Measurements from ENCODE around the gene KCTD1. TPM values are rescaled to one million over a fixed set of nuclear protein-coding genes. Genes with fewer than 3 reads are reported as not detected.

KCTD1 gene
- total and polyA plus RNA-seq, 4 donors: 0.78 to 2.9 (median 2.0) TPM

GRCh38 chr18:26535630-26536029, 12.7 kb downstream of the KCTD1 start:
- TF ChIP-seq ZBTB33 (IDR thresholded peaks at IDR 0.05) (no peak), RXRA (IDR thresholded peaks at IDR 0.05) (no peak), EGR1 (IDR thresholded peaks at IDR 0.05; ENCODE audit: low read depth in 2 of 2) (no peak), NR2F2 (IDR thresholded peaks at IDR 0.05) (no peak), YY1 (IDR thresholded peaks at IDR 0.05) (no peak), HNF4G (IDR thresholded peaks at IDR 0.05) (no peak), TAF1 (conservative IDR thresholded peaks at IDR 0.05) (no peak), FOXA2 (IDR thresholded peaks at IDR 0.05) (no peak), HNF4A (conservative IDR thresholded peaks at IDR 0.05) (no peak), MAX (IDR thresholded peaks at IDR 0.05) (no peak), JUND (IDR thresholded peaks at IDR 0.05) (no peak), ATF3 (IDR thresholded peaks at IDR 0.05) (no peak), SP1 (IDR thresholded peaks at IDR 0.05) (no peak)
- no peak overlapping the region for H3K9ac ChIP-seq (ENCODE audit: low read depth in 1 of 2, low read length in 2 of 2)
- H3K27ac ChIP-seq (ENCODE audit: low read depth in 1 of 2, low read length in 2 of 2): no peak overlapping the region
- H3K27me3 ChIP-seq (ENCODE audit: control insufficient read depth in 4 of 4, insufficient read depth in 4 of 4, low read length in 3 of 4): no peaks in the 10 kb centered on the region
- H3K4me1 ChIP-seq (ENCODE audit: control insufficient read depth in 4 of 4, insufficient read depth in 4 of 4, low read length in 3 of 4): no peaks in the 10 kb centered on the region
- no peak overlapping the region for H3K4me3 ChIP-seq (ENCODE audit: low read depth in 1 of 3, low read length in 3 of 3)
- no peak for DNase-seq (ENCODE audit: low spot score)
- no peaks in the 10 kb centered on the region for H3K9me3 ChIP-seq (ENCODE audit: control insufficient read depth in 4 of 4, low read length in 3 of 4)
- H3K36me3 ChIP-seq (ENCODE audit: control insufficient read depth in 4 of 4, insufficient read depth in 3 of 4, low read depth in 1 of 4, low read length in 3 of 4): no peaks in the 10 kb centered on the region

- Histone ChIP-seq H3K4me3 (ENCODE audit: low read depth in 1 of 3, low read length in 3 of 3) (no peak overlapping the region), H3K9me3 (ENCODE audit: control insufficient read depth in 4 of 4, low read length in 3 of 4) (no peaks in the 10 kb centered on the region)
- TF ChIP-seq FOXA2 (IDR thresholded peaks at IDR 0.05): no peak
- no peak for TF ChIP-seq TAF1 (conservative IDR thresholded peaks at IDR 0.05)
- TF ChIP-seq YY1 (IDR thresholded peaks at IDR 0.05): no peak
- TF ChIP-seq RXRA (IDR thresholded peaks at IDR 0.05): no peak
- TF ChIP-seq FOXA1 (IDR thresholded peaks at IDR 0.05): no peak
- TF ChIP-seq SP1 (IDR thresholded peaks at IDR 0.05): no peak
- TF ChIP-seq HNF4G (IDR thresholded peaks at IDR 0.05): no peak
Measured at GRCh38 chr18:26532367-26533340, 15.7 kb downstream of the KCTD1 start.

GRCh38 chr18:26531605-26532298, 16.6 kb downstream of the KCTD1 start:
- H3K4me3 ChIP-seq (ENCODE audit: low read depth in 1 of 3, low read length in 3 of 3): no peak overlapping the region
- H3K9ac ChIP-seq (ENCODE audit: low read depth in 1 of 2, low read length in 2 of 2): no peak overlapping the region
- no peaks in the 10 kb centered on the region for H3K27me3 ChIP-seq (ENCODE audit: control insufficient read depth in 4 of 4, insufficient read depth in 4 of 4, low read length in 3 of 4)
- DNase-seq (ENCODE audit: low spot score): no peak
- no peaks in the 10 kb centered on the region for H3K36me3 ChIP-seq (ENCODE audit: control insufficient read depth in 4 of 4, insufficient read depth in 3 of 4, low read depth in 1 of 4, low read length in 3 of 4)
- WGBS: 71% methylated on average over 4 of the region's 4 CpGs
- H3K4me1 ChIP-seq (ENCODE audit: control insufficient read depth in 4 of 4, insufficient read depth in 4 of 4, low read length in 3 of 4): no peaks in the 10 kb centered on the region
- no peaks in the 10 kb centered on the region for H3K9me3 ChIP-seq (ENCODE audit: control insufficient read depth in 4 of 4, low read length in 3 of 4)
- H3K27ac ChIP-seq (ENCODE audit: low read depth in 1 of 2, low read length in 2 of 2): no peak overlapping the region
- no peak for TF ChIP-seq FOXA2 (IDR thresholded peaks at IDR 0.05)

More at GRCh38 chr18:26532367-26533340, 15.7 kb downstream of the KCTD1 start:
- H3K27me3 ChIP-seq (ENCODE audit: control insufficient read depth in 4 of 4, insufficient read depth in 4 of 4, low read length in 3 of 4): no peaks in the 10 kb centered on the region
- DNase-seq (ENCODE audit: low spot score): no peak
- 85% methylated on average over 9 of the region's 9 CpGs for WGBS
- H3K27ac ChIP-seq (ENCODE audit: low read depth in 1 of 2, low read length in 2 of 2): no peak overlapping the region
- no peaks in the 10 kb centered on the region for H3K36me3 ChIP-seq (ENCODE audit: control insufficient read depth in 4 of 4, insufficient read depth in 3 of 4, low read depth in 1 of 4, low read length in 3 of 4)
- H3K4me1 ChIP-seq (ENCODE audit: control insufficient read depth in 4 of 4, insufficient read depth in 4 of 4, low read length in 3 of 4): no peaks in the 10 kb centered on the region
- H3K9ac ChIP-seq (ENCODE audit: low read depth in 1 of 2, low read length in 2 of 2): no peak overlapping the region
